Heart right ventricle (tissue), 16 donors: ENCODE results near the gene COX4I1. TPM values are rescaled to one million over a fixed set of nuclear protein-coding genes. Genes with fewer than 3 reads are reported as not detected.
"Not testable (repeated sequence)": the region's sequence is repeated elsewhere in the genome, so short reads cannot be mapped to it uniquely, and the experiment has no call there.

Experiments used
- ATAC-seq, 8 donors: fragments of 200-7000 bp; cut with Tn5 transposase; one replicate each; pipeline ENCODE4 v1.9.1; 2020; ENCODE audit warnings: mild to moderate bottlenecking in 8 of 8, moderate library complexity in 8 of 8, moderate number of reproducible peaks in 1 of 8
- DNase-seq, 2 donors: peaks; one replicate each; pipeline ENCODE4 v3.0.0-alpha.2; 2020
- H3K27ac ChIP-seq, 10 donors: fragments of 200-600 bp; sonication (generic) in 2 of 10; one replicate each; pipeline versions ENCODE4 v1.5.0 to v1.8.0; 2020 to 2022; ENCODE audit warnings: mild to moderate bottlenecking in 3 of 10
- H3K27me3 ChIP-seq, 7 donors: fragments of 200-600 bp; one replicate each; pipeline ENCODE4 v1.8.0; 2021 to 2022; ENCODE audit warnings: mild to moderate bottlenecking in 2 of 7
- H3K36me3 ChIP-seq, 9 donors: fragments of 200-600 bp; sonication (generic) in 1 of 9; one replicate each; pipeline versions ENCODE4 v1.5.0 to v1.8.0; 2020 to 2022; ENCODE audit warnings: mild to moderate bottlenecking in 2 of 9
- H3K4me1 ChIP-seq, 9 donors: fragments of 200-600 bp; sonication (generic) in 1 of 9; one replicate each; pipeline versions ENCODE4 v1.5.0 to v1.8.0; 2020 to 2022; ENCODE audit warnings: mild to moderate bottlenecking in 4 of 9
- H3K4me3 ChIP-seq, 10 donors: fragments of 200-600 bp; sonication (generic) in 2 of 10; one replicate each; pipeline versions ENCODE4 v1.5.0 to v1.8.0; 2020 to 2022; ENCODE audit warnings: mild to moderate bottlenecking in 7 of 10, moderate library complexity in 2 of 10
- H3K9me3 ChIP-seq, 11 donors: fragments of 200-600 bp in 10 of 11; sonication (generic) in 2 of 11; one replicate each; pipeline versions ENCODE4 v1.5.0 to v1.8.0; 2013 to 2022; ENCODE audit warnings: mild to moderate bottlenecking in 2 of 11, control low read depth in 1 of 11, moderate library complexity in 1 of 11
- WGBS, 2 donors: extraction: QIAGEN DNeasy Blood & Tissue Kit; methylation state at CpG; one replicate each; pipeline ENCODE4 v1.1.7; 2013; ENCODE audit warnings: inconsistent platforms in 1 of 2; 5-methylcytosine and 5-hydroxymethylcytosine counted together
- intact Hi-C, 10 donors: fragments of 100-400 bp; cut with DNase I; formaldehyde crosslinking; loops; one replicate each; pipeline versions ENCODE4 v1.11.1 to v1.14.2; 2022
- polyA plus RNA-seq, 2 donors: library from polyadenylated mRNA; stranded (reverse); fragments of 200-250 nt; gene quantifications; one replicate each; pipeline ENCODE4 v1.2.3, GENCODE V29; 2013
- total RNA-seq, 10 donors: library from RNA; stranded (reverse); fragmentation: NEBNext Ultra II Directional in 3 of 10; extraction: Animal tissue kit (Norgen Biotek cat#: 25700) in 3 of 10; gene quantifications; one replicate each; pipeline versions ENCODE4 v1.2.1 to v1.2.4, GENCODE V29; 2021 to 2023
- TF ChIP-seq, protein P1 (sequence below), 9 donors: fragments of 200-600 bp; sonication (generic) in 2 of 9; IDR thresholded peaks; one replicate each; pipeline versions ENCODE4 v1.5.0 to v1.8.0; 2021 to 2022; ENCODE audit warnings: antibody characterized with exemption in 9 of 9, mild to moderate bottlenecking in 5 of 9, moderate library complexity in 1 of 9
- donor health status: Arrhythmogenic right ventricular cardiomyopathy.
- donor health status: ischemic (EF 13 %, LVEDD 7.1; RV severe dilation, severe dysfunction).
- donor health status: healthy with polysubstance abuse.
- donor health status: DM: no; HTN: yes; CAD: no.
- donor health status: DM: no; HTN: no; CAD: no.
- donor health status: ischemic (EF 25% LVEDD 6.9; RV normal size, moderate dysfunction).
- donor health status: ischemic (EF 25% LVEDD 5.7; RV mildly dilated, moderate dysfunction).
- donor health status: healthy.
- donor health status: DM: yes; HTN: yes; CAD: no.
- donor health status: Ischemic cardiomyopathy.
- donor health status: ischemic (EF 35%, LVEDD 5.7; RV mildly dilated, moderate dysfunction).
- donor health status: nonischemic (EF 11% LVEDD 7.7; RV severe dilation, severe dysfunction).
- donor health status: DM: yes; HTN: yes; CAD: no.
- donor health status: PGD.
- donor health status: ischemic (EF 29% LVEDD 5.4; RV normal size, mild dysfunction).
- donor health status: nonischemic (EF 23%, LVEDD 6.1; RV moderate dilation, normal function).

COX4I1 gene
- total and polyA plus RNA-seq, 12 donors: 1,221 to 4,942 (median 1,955) TPM

DNA sequence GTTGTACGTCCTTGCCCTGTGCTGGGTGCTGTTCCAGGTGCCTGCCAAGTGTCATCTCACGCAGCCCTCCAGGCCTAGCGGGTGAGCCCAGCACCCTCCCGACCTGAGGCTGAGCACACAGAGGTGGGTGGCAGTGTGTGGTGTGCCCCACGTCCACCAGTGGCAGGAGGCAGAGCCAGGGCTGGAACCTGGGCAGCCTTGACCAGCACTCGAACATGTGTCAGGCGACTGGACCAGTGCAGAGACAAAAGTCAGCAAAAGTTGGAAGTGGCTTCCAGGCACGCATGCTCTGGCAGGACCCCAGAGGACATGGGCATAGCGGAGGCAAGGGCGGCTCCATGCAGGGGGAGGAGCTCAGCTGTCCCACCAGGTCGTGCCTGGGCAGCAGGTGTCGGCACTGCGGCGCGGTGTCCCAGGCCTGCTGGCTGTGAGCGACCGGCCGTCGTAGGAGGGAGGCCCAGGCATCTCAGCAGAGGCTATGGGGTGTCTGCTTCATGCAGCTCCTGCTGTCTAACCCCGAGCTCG, 35.8 kb downstream of the COX4I1 start:
- Histone ChIP-seq H3K36me3 (no peaks in the 10 kb centered on the region), H3K27me3 (peaks cover 0 to 84% (median 53%) of the 10 kb centered on the region in 7 donors), H3K27ac (no peak overlapping the region), H3K9me3 (no peaks in the 10 kb centered on the region), H3K4me3 (no peak overlapping the region), H3K4me1 (peaks cover 0 to 20% (median 0%) of the 10 kb centered on the region in 9 donors)
- intact Hi-C loops: no loop called here
- TF ChIP-seq, protein P1, sequence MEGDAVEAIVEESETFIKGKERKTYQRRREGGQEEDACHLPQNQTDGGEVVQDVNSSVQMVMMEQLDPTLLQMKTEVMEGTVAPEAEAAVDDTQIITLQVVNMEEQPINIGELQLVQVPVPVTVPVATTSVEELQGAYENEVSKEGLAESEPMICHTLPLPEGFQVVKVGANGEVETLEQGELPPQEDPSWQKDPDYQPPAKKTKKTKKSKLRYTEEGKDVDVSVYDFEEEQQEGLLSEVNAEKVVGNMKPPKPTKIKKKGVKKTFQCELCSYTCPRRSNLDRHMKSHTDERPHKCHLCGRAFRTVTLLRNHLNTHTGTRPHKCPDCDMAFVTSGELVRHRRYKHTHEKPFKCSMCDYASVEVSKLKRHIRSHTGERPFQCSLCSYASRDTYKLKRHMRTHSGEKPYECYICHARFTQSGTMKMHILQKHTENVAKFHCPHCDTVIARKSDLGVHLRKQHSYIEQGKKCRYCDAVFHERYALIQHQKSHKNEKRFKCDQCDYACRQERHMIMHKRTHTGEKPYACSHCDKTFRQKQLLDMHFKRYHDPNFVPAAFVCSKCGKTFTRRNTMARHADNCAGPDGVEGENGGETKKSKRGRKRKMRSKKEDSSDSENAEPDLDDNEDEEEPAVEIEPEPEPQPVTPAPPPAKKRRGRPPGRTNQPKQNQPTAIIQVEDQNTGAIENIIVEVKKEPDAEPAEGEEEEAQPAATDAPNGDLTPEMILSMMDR (IDR thresholded peaks at IDR 0.05): no peak
- WGBS, 2 donors: 76 to 77% methylated on average over 21 of the region's 21 CpGs
- DNase-seq (no peak), ATAC-seq (no peak)

DNA sequence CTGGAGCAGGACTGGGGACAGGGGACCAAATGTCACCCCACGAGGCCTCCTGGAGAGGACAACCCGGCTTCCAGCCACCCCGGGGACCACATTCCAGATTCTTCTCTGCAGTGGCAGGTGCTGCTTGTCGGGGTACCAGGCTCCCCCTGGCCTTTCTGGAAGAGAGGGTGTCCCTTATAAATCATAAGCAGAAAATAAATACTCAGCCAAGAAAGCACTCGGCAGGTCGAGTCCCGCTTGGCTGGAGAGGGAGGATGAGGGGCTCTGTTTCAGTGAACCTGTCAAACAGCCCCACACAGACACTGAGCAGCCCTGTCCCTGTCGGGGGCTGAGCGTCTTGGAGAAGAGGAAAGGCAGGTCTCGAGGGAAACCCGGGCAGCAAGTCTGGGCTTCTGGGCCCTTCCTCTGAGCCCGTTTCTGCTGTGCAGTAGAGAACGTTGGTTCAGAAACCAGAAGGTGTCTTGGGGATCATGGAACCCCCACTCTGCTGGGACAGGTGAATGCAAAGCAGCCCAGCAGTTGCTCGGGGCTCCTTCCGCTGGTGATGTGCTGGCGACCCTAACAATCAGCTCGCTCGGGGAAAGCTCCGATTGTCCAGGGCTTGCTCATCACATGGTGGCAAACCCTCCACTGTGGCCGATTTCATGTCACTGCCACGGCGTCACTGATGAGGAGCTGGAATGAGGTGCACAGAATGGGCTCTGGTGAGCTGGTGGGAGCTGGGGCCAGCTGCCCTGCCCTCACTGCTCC, 36.6 kb downstream of the COX4I1 start:
- Histone ChIP-seq H3K4me3 (no peak overlapping the region), H3K36me3 (no peaks in the 10 kb centered on the region), H3K27me3 (peaks cover 0 to 84% (median 48%) of the 10 kb centered on the region in 7 donors), H3K27ac (no peak overlapping the region), H3K9me3 (no peaks in the 10 kb centered on the region), H3K4me1 (peaks cover 0 to 20% (median 0%) of the 10 kb centered on the region in 9 donors)
- ATAC-seq (no peak), DNase-seq (no peak)
- TF ChIP-seq, protein P1 (IDR thresholded peaks at IDR 0.05): no peak
- intact Hi-C loops: no loop called here
- WGBS, 2 donors: 59% methylated on average over 22 of the region's 22 CpGs

DNA sequence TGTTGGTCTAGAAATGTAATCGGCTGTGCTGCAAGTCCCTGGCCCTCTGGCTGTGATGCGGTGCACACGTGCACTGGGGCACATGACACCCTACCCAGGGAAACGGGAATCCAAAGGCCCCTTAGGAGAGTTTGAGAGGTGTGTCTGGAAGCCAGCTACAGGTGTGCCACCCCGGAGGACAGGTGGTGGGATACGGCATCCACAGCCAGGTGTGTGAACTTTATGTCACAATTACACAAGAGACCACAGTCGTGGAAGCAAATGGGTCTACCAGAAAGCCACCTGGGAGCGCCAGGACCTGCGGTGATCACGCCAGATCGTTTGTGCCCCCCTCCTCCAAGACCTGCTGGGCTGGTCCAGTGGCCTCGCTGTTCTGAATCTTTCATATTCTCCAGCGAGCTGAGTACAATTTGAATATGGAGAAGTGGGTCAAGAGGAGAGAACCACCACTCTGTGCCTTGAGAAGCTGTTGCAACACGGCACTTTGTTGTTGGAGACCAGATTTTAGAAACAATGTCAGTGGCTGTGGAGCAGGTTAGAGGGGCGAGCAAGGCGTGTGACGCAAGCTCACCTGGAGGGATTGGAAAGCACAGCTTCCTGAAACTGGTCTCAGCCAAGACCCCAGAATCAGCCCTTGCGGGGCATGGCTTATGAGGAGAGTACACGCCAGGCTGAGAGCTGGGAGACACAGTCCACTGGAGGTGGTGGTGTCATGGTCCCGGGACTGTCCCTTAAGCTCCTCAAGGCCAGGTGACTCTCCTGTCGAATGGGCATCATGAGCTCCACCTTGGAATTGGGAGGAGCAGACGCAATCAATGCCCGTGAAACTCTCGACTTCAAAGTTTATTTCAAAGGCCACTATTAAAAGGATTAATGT, 37.4 kb downstream of the COX4I1 start:
- Histone ChIP-seq H3K4me3 (no peak overlapping the region), H3K27ac (no peak overlapping the region), H3K4me1 (peaks cover 0 to 20% (median 0%) of the 10 kb centered on the region in 9 donors), H3K36me3 (no peaks in the 10 kb centered on the region), H3K9me3 (no peaks in the 10 kb centered on the region), H3K27me3 (peaks cover 0 to 76% (median 40%) of the 10 kb centered on the region in 7 donors)
- no peak for ATAC-seq
- DNase-seq: no peak
- intact Hi-C loops: no loop called here
- 74 to 76% methylated on average over 24 of the region's 24 CpGs for WGBS, 2 donors
- TF ChIP-seq, protein P1 (IDR thresholded peaks at IDR 0.05): no peak

DNA sequence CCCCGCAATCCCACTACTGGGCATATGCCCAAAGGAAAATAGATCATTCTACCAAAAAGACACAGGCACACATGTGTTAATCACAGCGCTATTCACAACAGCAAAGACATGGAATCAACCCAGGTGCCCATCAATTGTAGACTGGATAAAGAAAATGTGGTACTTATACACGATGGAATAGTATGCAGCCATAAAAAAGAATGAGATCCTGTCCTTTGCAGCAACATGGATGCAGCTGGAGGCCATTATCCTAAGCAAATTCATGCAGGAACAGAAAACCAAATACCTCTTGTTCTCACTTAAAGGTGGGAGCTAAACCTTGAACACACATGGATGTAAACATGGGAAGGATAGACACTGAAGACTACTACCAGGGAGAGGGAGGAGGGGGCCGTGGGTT, 38.2 kb downstream of the COX4I1 start:
- H3K36me3 ChIP-seq, H3K27ac ChIP-seq, DNase-seq, H3K4me3 ChIP-seq, ATAC-seq, intact Hi-C loops, H3K9me3 ChIP-seq: not testable (repeated sequence)
- WGBS, 2 donors: 89 to 90% methylated on average over 4 of the region's 4 CpGs
- Histone ChIP-seq H3K4me1 (peaks cover 0 to 20% (median 0%) of the 10 kb centered on the region in 9 donors), H3K27me3 (peaks cover 0 to 69% (median 37%) of the 10 kb centered on the region in 7 donors)
